HG03442 (cell line): Measurements from ENCODE around the gene BTF3L4.
A peak's percentile ranks its signal among the peaks of the same experiment; 100 is the strongest.

Experiments
- ATAC-seq: cut with Tn5 transposase; IDR thresholded peaks from one replicate; pipeline ENCODE4 v1.9.1; 2021; ENCODE audit warnings: mild to moderate bottlenecking, moderate library complexity; ENCODE audit not compliant: unreplicated experiment

BTF3L4 gene

GRCh38 chr1:52122384-52122783, 66.3 kb downstream of the BTF3L4 start:
- ATAC-seq: no peak

GRCh38 chr1:52123622-52124021, 67.5 kb downstream of the BTF3L4 start:
- ATAC-seq: no peak

- no peak for ATAC-seq
Measured at GRCh38 chr1:52125736-52126359, 69.8 kb downstream of the BTF3L4 start.

GRCh38 chr1:52127181-52128180, 71.4 kb downstream of the BTF3L4 start:
- no peak for ATAC-seq

- ATAC-seq: peak; percentile 61
Measured at GRCh38 chr1:52139817-52140540, 83.9 kb downstream of the BTF3L4 start.
